GM12874 (cell line): ENCODE measurements around the gene LAYN.

ENCODE experiments used
- CTCF ChIP-seq: IDR thresholded peaks from 2 replicates; pipeline ENCODE4 v1.5.1; 2011; ENCODE audit warnings: low read depth, mild to moderate bottlenecking, control low read depth, low read length, moderate library complexity; ENCODE audit not compliant: insufficient read depth

Gene LAYN

GRCh38 chr11:111540114-111540936 is at the start of gene LAYN:
Gene LAYN (plus strand): TSS chr11:111540720. CDS start chr11:111540844, 124 bp downstream.
- no peak for TF ChIP-seq CTCF

GRCh38 chr11:111494040-111494439 is 46.5 kb upstream of the LAYN start:
- no peak for TF ChIP-seq CTCF

- no peak for TF ChIP-seq CTCF
Measured at GRCh38 chr11:111499483-111499882, 41.0 kb upstream of the LAYN start.

GRCh38 chr11:111500481-111500880 is 40.0 kb upstream of the LAYN start:
- TF ChIP-seq CTCF: no peak

- no peak for TF ChIP-seq CTCF
Measured at GRCh38 chr11:111502611-111503010, 37.9 kb upstream of the LAYN start.

- no peak for TF ChIP-seq CTCF
Measured at GRCh38 chr11:111510311-111510710, 30.2 kb upstream of the LAYN start.

- TF ChIP-seq CTCF: 0 out of 2 replicates have a peak, but pooled peaks have one; percentile 9
Measured at GRCh38 chr11:111512296-111513239, 28.0 kb upstream of the LAYN start, which contains the start of gene BTG4. Gene BTG4 (minus strand): TSS chr11:111512386. CDS start chr11:111498776, 13,610 bp downstream.
